GM19238 (cell line): ENCODE measurements around the gene RECK.
"Not testable (repeated sequence)": the region's sequence is repeated elsewhere in the genome, so short reads cannot be mapped to it uniquely, and the experiment has no call there.

Experiments used
- DNase-seq: peaks from one replicate; pipeline ENCODE4 v3.0.0; 2011; ENCODE audit warnings: low spot score; ENCODE audit not compliant: insufficient read length

The RECK gene, protein sequence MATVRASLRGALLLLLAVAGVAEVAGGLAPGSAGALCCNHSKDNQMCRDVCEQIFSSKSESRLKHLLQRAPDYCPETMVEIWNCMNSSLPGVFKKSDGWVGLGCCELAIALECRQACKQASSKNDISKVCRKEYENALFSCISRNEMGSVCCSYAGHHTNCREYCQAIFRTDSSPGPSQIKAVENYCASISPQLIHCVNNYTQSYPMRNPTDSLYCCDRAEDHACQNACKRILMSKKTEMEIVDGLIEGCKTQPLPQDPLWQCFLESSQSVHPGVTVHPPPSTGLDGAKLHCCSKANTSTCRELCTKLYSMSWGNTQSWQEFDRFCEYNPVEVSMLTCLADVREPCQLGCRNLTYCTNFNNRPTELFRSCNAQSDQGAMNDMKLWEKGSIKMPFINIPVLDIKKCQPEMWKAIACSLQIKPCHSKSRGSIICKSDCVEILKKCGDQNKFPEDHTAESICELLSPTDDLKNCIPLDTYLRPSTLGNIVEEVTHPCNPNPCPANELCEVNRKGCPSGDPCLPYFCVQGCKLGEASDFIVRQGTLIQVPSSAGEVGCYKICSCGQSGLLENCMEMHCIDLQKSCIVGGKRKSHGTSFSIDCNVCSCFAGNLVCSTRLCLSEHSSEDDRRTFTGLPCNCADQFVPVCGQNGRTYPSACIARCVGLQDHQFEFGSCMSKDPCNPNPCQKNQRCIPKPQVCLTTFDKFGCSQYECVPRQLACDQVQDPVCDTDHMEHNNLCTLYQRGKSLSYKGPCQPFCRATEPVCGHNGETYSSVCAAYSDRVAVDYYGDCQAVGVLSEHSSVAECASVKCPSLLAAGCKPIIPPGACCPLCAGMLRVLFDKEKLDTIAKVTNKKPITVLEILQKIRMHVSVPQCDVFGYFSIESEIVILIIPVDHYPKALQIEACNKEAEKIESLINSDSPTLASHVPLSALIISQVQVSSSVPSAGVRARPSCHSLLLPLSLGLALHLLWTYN

DNA sequence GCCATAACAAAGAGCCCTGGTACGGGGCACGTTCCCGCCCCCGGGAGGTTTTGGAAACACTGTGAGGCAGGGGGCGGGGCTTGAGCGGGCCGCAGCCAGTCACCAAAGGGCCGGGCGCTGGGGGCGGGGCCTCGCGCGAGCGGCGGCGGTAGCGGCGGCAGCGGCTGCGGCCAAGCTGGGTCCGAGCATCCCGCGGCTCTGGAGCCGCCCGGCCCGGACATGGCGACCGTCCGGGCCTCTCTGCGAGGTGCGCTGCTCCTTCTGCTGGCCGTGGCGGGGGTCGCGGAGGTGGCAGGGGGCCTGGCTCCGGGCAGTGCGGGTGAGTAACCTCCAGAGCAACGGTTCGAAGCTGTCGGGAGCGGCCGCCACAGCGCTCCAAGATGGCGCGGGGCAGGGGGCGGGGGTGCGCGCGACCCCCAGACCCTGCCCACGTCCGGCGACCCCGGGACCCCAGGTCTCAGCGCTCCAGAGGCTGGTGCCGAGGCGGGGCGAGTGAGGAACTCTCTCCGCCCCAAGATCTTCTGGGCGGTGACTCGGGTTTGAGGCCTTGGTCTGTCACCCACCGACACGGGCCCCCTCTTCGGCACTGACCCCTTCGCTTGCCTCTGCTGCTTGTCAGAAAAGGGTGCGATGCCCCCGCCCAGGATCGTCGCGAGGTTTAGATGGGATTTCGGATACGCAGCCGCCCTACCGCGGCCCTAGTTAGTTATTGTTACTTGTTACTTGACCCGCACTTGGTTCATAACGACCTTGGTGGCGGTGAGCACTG, at the start of gene RECK:
TSS of gene RECK (plus strand) at position 134 of the 769 bp plus-strand sequence. CDS start at position 220, 86 bp downstream.
- DNase-seq, result peak; percentile 80

DNA sequence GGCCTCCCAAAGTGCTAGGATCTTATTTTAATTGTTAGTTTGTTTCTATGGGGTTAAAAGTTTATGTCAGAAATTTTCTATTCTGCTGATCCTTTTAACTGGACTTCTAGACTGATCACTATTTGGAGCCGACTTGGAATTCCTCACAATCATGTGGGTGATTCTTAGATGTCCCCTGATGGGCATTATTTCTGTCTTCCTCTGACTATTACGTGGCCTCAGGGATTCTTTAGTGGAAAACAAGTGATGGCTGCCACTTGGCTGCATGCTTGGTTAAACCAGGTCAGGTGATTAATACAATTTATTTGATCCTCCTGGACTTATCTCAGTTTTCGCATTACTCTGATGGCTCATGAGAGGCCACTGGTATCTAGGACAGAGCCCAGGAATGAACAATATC, 46.6 kb upstream of the RECK start:
- no peak for DNase-seq

DNA sequence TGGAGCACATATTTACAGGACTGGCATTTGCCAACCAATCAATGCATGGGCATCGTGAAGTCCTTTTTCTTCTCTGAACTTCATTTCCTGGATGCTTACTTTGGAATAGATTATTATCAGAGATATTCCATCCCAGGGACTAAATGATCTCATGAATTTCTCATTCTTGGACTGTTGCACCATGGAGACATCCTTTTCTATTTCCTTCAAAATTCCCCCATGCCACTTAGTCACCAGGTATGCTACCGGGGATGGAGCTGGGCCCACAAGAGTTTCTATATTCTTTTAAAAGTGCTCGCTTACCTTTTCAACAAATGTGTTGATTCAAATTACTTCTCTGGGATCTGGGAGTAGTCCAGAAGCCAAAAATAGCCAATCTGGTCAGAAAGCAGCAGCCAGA, 43.6 kb upstream of the RECK start:
- not testable (repeated sequence) for DNase-seq

DNA sequence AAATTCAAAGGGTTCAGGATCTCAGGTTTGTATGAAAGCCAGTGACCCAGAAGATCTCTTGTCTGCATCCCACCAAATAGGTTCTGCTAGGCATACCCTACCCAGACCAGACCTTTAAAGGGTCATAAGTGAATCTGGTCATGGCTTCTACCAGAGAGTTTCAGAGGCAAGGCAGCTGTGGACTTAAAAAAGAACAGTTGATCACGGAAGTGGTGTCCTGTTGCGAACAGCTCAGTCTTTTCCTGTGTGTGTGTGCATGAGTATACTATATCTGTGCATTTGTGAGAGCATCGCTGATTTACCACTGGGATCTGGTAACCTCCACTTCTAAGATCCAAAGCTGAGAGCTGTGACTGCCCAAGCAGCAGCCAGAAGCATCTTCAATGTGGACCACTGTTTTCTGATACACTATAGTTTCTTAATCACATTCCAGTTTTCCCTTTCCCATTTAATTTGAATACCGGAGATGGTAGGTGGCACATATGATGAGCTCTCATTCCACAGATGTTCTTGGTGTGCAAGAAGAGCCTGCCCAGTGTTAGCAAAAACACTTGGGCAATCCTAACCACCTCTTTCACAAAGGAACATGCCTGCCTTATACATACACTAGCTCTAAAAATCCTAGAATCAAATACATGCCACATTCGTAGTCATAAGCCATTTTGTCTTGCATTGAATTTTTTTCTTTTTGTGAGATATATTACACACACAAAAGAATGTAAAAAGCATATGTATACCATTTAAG, 42.6 kb upstream of the RECK start:
- no peak for DNase-seq

DNA sequence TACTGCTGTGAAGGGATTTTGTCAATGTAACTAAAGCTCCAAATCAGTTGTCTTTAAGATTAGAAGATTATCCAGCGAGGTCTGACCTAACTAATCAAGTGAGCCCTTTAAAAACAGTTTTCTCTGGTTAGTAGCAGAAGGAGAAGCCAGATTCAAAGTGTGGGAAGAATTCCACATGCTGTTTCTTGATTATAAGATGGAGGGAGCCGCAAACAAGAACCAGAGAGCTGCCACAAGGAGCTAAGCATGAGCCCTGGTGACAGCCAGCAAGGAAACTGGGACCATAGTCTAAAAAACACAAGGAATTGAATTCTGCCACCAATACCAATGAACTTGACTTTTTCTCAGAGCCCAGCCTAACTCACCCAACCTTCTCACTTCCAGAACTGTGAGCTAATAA, 41.8 kb upstream of the RECK start:
- no peak for DNase-seq

DNA sequence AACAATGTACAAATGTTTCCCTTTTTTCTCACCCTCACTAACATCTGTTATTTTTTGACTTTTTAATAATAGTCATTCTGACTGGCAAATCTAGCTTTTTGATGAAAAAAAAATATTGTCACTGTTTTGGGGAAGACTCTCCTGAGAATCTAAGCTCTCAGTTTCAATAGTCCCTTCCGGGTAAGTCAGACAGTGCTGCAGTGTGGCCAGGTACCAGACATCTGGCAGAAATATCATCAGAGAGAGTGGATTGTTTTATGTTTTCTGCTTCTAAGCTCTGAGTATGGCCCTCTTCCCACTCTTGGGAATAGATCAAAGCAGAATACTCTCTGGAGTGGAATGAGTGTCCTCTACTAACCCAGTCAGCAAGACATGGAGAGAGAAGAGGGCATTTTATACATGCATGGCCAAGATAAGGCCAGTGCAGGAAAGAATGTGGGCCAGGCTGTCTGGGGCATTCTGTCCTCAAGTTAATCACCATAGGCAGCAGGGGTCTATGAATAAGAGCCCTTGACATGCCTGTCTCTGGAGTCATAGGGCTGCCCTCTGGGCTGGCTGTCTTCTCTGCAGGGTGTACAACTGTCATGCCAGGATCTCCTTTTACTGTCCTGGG, 40.2 kb upstream of the RECK start:
- no peak for DNase-seq

DNA sequence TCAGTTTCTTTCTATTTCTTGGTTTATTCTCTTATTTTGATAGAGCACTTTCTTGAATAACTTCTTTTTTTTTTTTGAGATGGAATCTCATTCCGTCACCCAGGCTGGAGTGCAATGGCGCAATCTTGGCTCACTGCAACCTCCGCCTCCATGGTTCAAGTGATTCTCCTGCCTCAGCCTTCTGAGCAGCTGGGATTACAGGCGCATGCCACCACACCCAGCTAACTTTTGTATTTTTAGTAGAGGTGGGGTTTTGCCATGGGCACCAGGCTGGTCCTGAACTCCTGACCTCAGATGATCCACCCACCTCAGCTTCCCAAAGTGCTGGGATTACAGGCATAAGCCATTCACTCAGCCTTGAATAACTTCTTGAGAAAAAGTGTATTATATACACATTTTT, 39.7 kb upstream of the RECK start:
- not testable (repeated sequence) for DNase-seq

DNA sequence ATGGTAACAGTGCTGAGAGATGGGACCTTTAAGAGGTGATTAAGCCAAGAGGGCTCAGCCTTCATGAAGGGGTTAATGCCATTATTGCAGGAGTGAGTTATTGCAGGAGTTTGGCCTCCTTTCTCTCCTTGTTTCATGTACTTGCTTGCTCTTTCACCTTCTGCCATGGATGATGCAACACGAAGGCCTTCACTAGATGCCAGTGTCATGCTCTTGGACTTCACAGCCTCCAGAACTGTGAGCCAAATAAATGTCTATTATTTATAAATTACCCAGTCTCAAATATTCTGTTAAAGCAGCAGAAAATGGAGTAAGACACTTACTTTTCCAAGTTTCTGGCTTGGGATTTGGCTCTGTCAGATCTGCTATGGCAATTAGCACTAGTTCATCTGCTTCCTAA, 38.4 kb upstream of the RECK start:
- no peak for DNase-seq

DNA sequence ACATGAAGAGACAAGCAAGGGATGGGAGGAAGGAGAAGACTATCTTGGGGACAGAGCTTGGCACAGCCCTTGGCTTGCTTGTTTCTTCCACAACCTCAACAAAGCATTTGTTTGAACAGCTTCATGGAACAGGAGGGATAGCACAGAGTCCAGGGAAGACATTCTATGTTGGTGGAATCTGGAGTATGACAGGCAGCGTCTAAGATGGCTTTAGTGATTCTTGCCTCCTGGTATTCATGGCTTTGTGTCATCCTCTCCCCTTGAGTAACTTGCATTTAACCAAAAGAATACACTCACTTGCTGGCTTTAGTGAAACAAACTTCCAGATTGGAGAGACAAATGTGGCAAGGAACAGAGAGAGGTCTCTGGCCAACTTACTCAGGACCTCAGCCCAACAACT, 30.8 kb upstream of the RECK start:
- DNase-seq, result no peak

DNA sequence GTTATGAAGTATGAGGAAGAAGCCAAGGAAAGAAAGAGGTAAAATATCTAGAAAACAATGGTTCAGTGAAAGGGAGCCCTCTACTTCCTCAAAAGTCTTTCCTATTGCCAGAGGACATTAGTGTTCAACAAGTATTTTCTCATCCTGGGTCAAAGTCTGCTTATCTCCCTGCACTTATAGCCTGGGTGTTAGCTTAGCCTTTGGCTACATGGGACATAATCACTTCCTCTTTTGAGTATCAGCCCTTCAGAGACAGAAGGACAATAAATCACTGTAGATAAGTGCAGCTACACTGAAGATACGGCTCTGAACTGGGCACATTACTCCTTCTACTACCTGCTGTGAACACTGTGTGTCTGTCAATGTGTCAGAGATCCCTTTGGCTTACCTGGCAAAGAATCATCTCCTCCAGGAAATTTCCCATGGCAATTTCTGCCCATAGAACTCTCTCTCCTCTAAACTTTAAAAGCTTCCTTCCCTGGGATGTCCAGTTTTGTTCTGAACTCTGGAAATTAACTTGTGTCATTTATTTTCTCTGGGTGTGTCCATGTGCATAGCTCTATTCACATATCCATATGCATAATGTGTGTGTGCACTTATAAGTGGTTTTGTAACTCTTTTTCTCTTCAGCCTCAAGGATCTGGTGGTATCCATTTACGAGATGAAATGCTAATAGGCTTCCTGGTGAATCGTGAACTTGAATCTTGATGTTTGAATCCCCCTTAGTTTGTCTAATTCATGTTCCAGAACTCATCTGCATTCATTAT, 30.0 kb upstream of the RECK start:
- no peak for DNase-seq

DNA sequence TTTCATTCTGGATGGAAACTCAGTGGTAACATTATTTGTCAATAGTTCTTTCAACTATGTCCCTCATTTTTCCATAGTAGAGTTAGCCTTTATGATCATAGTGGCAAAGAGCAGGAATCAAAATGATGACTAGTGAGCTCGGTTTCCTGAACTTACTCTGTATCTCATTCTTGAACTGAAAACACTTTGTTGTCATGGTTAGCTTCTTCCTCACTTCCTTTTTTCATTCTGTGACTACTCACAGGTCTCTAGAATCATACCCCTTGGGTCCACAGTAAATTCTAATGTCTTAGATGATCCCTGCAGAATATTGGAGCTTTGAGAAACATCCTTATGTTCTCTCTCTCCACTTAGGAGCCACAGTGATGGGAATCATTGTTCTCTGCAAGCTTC, 29.4 kb upstream of the RECK start:
- peak; percentile 27 for DNase-seq

DNA sequence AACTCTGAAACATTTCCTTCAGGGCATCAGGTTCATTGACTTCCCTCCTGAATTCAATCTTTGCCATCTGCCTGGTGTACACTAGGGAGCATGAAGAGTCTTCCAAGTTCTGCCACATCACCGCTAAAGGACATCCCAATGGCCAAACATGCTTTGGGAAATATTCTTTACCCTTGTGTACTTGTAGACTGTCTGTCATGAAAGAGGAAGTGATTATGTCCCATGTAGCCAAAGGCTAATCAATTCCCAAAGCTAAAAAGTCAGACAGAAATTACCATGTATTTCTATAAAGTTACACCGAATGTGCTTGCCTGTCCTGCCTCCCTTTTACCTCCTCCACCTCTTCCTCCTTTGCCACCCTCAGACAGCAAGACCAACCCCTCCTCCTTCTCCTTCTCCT, 28.9 kb upstream of the RECK start:
- DNase-seq, result no peak

DNA sequence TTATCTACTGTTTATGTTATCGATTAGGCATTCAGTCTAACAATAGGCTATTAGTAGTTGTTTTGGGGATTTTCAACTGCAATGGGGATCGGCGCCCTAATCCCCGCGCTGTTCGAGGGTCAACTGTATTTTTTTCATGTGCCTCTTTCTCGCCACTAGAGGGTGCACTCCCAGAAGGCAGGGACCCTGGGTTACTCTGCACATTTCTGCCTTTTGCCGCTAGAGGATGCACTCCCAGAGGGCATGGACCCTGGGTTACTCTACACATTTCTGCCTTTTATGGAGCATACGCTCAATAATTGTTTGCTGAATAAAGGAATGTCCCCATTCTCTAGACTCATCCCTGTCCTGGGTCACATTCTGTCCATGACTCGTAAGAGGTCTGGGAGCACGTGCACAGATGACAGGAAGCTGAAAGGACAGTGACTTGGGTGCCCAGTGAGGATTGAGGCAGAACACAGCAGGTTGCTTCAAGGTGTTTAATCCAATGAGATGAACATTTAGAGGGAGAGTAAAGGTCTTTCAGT, 27.9 kb upstream of the RECK start:
- peak; percentile 42 for DNase-seq

DNA sequence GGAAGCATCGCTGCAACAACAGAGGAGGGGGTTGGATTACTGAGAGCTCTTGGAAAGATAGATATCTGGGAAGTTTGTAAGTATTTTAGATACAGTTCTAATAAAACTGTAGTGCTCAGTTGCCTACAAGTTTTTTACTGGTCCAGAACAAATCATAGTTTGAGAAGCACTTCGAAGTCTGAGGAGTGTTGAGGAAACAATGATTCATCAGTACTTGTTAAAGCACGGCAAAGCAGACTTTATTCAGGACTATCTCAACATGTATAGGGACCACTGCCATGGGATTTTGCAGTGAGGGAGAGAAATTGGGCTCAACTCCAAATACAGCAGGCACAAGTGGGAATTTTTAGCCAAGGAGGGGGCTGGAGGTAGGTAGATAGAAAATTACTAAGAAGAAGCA, 25.3 kb upstream of the RECK start:
- no peak for DNase-seq

DNA sequence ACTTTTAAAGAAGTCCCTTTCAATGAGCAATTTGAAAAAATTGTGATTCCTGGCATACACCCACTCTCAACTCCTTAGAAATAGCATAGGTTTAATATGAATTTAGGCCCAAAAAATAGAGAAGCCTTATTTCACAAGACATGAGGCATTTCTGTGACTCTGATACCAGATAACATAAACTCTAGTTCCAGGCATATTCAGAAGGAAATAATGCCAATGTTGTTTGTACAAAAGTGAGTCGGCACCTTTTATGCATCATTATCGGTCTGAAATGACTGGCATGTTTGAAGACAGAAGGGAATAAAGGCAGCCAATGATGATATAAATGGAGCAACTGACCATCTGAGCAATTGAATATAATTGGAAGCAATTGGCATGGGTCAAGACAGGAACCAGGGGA, 19.4 kb upstream of the RECK start:
- no peak for DNase-seq

DNA sequence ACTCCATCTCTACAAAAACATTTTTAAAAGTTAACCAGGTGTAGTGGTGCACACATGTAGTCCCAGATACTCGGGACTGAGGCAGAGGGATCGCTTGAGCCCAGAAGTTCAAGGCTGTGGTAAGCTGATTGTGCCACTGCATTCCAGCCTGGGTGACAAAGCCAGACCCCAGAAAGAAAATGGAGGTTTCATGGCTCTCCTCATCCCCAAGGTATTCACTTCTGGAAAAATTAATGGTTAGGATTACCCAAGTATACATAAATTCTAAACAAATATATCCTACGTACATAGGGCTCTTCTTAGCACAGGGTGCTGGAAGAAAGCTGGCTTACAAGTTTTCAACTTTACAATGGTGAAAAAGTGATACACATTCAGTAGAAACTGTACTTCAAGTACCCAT, 18.6 kb upstream of the RECK start:
- no peak for DNase-seq

DNA sequence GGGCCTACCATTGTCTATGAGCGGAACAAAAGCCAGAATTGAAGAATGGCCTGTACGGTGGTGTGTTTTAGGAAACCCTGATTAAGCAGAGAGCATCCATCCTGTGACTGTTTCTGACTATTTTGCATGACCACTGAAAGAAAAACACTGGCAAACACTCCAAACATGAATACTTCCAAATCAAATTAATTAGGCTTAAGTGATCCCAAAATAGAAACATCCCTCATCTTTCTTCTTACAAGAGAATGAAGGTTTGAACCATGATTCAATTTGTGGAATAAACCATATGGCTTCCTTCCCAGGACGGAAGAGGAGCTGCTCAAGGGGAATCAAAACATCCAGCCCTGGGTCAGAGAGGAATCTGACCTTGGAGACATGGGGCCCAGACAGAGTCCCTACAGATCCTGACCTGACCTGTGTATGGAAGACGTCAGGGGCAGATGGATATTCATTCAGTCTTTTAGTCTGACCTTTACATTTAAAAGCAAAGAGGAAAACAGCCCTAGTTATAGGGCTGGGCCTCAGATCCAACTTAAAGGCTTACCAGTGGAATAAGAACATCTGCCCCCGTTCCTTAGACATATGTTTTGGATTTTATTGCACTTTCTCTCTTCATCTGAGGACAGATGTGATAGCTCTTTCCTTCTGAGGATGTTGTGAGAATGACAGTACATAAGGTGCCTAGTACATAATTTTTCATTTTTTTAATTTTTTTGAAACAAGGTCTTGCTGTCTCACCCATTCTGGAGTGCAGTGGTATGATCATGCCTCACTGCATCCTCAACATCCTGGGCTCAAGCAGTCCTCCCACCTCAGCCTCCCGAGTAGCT, 17.6 kb upstream of the RECK start:
- DNase-seq, result no peak

DNA sequence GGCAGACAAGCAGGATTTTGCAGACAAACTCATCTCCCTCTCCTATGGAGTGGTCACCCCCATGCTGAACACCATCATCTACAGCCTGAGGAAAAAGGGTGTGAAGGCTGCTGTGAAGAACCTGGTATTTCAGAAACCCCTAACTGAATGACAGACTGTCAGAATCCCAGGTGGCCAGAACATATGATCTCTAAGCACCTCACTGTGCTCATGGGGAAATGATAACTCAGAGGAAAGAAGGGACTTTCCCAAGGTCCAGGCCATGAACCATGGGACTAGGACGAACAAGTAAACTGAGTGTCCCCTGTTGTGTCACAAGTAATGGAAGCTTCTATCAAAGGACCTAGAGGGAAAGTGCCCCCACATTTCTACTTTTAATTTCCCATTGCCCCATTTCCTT, 14.7 kb upstream of the RECK start:
- no peak for DNase-seq
